OCI-M2 (cell line): ENCODE results near the gene BNC1.
"Not testable (repeated sequence)": the region's sequence is repeated elsewhere in the genome, so short reads cannot be mapped to it uniquely, and the experiment has no call there.

Experiments
- DNase-seq: peaks from one replicate; lab custom pipeline; 2025; ENCODE audit not compliant: unreplicated experiment; lab: John Stamatoyannopoulos, UW

BNC1 gene

GRCh38 chr15:83299462-83299861 is 15.0 kb upstream of the BNC1 start:
- DNase-seq, result no peak

DNA sequence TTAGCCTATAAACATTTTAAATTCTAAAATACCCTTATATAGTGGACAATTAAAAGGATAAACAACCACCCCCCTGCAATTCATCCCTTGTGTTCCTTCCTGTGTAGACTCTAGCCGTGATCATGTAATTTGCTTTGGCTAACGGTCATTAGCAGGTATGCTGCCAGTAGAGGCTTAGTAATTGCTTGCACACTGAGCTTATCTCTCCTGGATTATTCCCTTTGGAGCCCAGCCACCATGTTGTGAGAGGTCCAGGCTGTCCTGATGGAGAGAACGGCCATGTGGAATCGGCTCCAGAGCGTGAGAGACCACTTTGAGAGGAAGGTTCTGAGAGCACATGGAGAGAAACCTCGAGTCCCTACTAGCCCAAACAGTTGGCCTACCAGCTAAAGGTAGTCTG is 11.0 kb upstream of the BNC1 start:
- no peak for DNase-seq

DNA sequence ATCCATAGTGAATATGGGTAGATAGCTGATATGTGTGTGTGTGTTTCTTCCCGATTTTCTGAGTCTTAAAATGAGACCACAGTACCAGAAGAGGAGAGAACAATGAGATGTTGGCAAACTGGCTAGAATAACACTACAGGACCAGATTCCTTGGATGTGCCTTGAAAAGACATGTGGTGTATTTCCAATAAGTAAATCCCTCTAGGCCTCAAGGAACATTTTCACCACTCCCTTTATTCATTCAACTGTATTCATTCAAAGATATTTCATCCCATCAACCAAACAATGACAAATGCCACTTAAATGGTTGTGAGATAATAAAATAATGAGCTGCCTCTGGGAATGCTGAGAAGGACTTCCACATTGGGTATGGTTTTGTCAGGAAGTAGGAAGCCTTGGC is 8.7 kb upstream of the BNC1 start:
- DNase-seq, result no peak

- DNase-seq, result no peak
These were observed 7.9 kb upstream of the BNC1 start for GRCh38 chr15:83292317-83292716.

DNA sequence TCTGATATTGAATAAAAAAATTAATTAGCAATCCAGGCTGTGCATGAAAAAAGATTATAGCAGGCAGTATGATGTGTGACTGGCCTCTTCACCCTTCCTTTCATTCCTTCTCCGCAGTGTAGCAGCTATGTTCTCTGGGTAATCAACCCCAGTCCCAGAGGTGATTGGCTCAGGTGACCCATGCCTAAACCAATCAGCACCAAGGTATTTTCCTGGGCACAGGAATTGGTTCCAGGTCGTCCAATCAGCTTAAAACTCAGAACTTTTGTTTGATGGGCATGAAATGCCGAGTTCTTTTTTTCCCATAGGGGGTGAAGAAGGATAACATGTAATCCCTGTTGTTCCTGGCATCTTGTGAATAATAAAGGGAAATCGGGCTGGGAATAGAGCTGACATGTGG is 5.8 kb upstream of the BNC1 start:
- no peak for DNase-seq

- no peak for DNase-seq
These were observed 4.7 kb upstream of the BNC1 start for GRCh38 chr15:83289160-83289559.

GRCh38 chr15:83288381-83288801 is 3.9 kb upstream of the BNC1 start:
- no peak for DNase-seq

- no peak for DNase-seq
These were observed 3.1 kb upstream of the BNC1 start for GRCh38 chr15:83287541-83288027.

- DNase-seq, result no peak
These were observed 1.6 kb upstream of the BNC1 start for GRCh38 chr15:83285979-83286553.

GRCh38 chr15:83285284-83285978 is 967 bp upstream of the BNC1 start:
- DNase-seq, result no peak

- no peak for DNase-seq
These were observed 478 bp downstream of the BNC1 start for GRCh38 chr15:83283813-83284558.

DNA sequence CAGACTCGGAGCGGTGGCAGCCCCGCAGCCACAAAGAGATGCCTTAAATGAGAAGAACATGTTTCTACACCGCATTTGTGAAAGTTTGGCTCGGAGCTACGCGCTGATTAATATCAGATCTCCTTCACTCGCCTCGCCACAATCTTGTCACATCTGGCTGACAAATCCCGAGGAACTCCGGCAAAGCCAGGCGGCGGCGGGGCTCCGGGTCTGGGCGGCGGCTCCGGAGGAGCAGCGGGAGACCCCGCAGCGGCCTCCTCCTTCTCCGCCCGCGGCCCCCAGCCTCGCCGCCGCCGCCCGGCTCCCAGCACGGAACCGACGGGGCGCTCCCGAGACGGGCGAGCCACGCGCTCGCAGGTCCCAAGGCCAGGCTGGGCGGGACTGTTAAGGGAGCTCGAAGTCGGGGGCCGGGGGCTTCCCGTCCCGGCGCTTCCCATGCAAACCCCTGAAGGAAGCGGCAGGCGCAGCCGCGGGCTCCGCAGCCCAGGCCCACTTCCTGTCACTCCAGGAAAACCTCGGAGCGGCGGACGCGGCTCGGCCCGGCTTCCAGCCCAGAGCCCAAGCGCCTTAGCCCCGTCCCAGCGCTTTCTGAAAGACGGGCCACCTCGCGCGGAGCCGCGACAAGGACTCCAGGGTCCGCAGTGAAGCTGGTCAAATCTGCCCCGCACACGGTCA is 1.2 kb downstream of the BNC1 start:
- no peak for DNase-seq

DNA sequence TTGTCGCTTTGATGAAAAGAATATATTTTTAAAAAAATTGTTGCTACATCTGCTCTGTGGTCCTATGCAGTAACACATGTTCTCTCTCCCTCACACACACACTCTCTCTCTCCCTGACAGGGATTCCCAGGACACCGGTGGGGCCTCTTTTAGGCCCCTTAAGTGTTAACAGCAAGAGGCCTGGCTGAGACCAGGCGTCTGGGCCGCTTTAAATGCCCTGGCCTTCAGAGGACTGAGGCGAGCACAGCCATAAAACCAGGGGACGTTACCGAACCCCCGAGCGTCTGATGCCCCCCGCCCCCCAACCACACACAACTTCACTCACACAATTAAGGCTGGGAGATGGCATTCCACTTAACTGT is 1.7 kb downstream of the BNC1 start:
- DNase-seq, result no peak

DNA sequence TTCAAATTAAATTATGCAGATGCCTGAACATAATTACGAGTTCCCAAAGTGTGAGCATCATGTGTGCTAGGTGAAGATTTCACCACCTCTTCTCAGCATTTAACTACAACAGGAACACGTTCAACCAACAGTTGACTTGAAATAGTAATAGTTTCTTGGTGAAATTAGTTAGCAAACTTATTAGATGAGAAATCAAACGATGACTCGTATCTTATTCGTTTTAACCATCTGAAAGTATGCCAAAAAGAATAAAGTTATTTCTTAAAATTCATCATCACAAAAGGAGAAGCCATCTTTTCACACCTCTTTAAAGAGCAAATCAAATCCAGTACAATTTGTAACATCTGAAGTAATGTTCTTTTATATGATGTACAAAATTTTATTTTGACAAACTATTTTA is 2.3 kb downstream of the BNC1 start:
- no peak for DNase-seq

DNA sequence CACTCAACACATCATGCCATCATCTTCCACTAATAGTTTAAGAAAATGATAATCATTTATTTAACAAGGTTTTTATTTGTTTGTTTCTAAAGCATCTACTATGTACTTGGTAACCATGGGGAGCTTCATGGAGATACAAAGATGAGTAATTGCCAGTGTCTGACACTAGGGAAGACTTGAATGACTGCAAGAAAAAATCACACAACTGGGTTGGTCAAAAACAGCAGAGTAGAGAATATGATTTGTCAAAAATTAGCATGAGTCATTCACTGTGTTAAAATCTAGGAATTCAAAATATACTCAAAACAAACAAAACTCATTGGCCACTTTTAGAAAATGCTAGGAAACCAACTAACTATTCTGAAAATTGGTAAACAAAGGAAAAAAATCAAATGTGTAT is 6.3 kb downstream of the BNC1 start:
- DNase-seq, result no peak

DNA sequence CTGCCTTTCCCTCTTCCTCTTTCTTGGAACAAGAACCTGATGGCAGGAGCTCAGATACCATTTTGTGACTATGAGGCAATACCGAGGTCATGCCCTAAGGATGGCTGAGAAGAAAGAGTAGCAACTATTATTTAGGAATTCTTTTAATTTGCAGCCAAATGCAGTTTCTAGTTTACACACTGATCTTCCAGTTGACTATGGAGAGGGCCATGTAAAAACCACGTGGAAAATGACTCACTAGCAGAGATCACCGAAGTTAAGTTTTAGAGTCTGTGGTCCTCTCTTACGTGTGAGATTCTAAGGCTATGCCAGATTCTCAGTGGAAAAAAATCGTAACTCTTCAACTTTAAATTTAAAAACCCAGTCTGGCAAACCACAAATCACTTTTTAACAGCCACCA is 7.8 kb downstream of the BNC1 start:
- DNase-seq, result no peak

- no peak for DNase-seq
These were observed 9.1 kb downstream of the BNC1 start for GRCh38 chr15:83275412-83275811.

- no peak for DNase-seq
These were observed 14.3 kb downstream of the BNC1 start for GRCh38 chr15:83270176-83270575.

DNA sequence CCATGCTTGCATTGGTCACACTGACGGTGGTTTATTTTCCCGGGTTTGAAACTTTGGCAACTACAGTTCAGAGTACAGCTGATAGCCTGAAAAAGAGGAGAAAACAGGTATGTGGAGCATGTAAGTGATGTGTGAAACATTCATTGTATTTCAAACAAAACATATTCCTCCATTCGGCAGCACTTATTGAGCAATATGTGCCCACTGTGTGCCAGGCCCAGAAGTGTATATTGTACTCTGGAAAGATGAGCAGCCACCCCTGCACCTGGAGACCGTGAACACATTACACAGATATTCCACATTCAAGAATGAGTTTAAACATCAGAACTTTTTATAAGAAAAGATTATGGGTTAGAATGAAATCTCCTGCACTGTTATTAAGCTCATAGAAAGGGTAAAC is 16.3 kb downstream of the BNC1 start:
- no peak for DNase-seq

GRCh38 chr15:83262594-83263315 is 21.7 kb downstream of the BNC1 start:
- DNase-seq, result no peak

- not testable (repeated sequence) for DNase-seq
These were observed 22.3 kb downstream of the BNC1 start for GRCh38 chr15:83262181-83262580.
